Liver (tissue), 9 donors: ENCODE data around the gene CACNA1H. TPM values are rescaled to one million over a fixed set of nuclear protein-coding genes. Genes with fewer than 3 reads are reported as not detected.

Experiments used
- DNase-seq: peaks from one replicate; pipeline ENCODE4 v3.0.0-alpha.2; 2017; ENCODE audit warnings: low spot score
- H3K27ac ChIP-seq, 2 donors: one replicate each; pipeline ENCODE4 v1.7.0; 2013; ENCODE audit warnings: inconsistent platforms in 2 of 2, low read length in 2 of 2, control low read depth in 1 of 2, low read depth in 1 of 2, mild to moderate bottlenecking in 1 of 2
- H3K27me3 ChIP-seq, 4 donors: one replicate each; pipeline versions ENCODE4 v1.6.1 to v1.7.0; 2013; ENCODE audit warnings: low read length in 3 of 4, inconsistent platforms in 1 of 4, mild to moderate bottlenecking in 1 of 4, moderate library complexity in 1 of 4; ENCODE audit not compliant: control insufficient read depth in 4 of 4, insufficient read depth in 4 of 4
- H3K36me3 ChIP-seq, 4 donors: one replicate each; pipeline versions ENCODE4 v1.6.1 to v1.7.0; 2013; ENCODE audit warnings: low read length in 3 of 4, mild to moderate bottlenecking in 3 of 4, low read depth in 1 of 4, moderate library complexity in 1 of 4; ENCODE audit not compliant: control insufficient read depth in 4 of 4, insufficient read depth in 3 of 4
- H3K4me1 ChIP-seq, 4 donors: one replicate each; pipeline versions ENCODE4 v1.6.1 to v1.7.0; 2013; ENCODE audit warnings: low read length in 3 of 4, mild to moderate bottlenecking in 3 of 4, moderate library complexity in 1 of 4; ENCODE audit not compliant: control insufficient read depth in 4 of 4, insufficient read depth in 4 of 4
- H3K4me3 ChIP-seq, 3 donors: one replicate each; pipeline versions ENCODE4 v1.6.1 to v1.7.0; 2013; ENCODE audit warnings: low read length in 3 of 3, control low read depth in 1 of 3, low read depth in 1 of 3, mild to moderate bottlenecking in 1 of 3
- H3K9ac ChIP-seq, 2 donors: one replicate each; pipeline ENCODE4 v1.7.0; 2013; ENCODE audit warnings: low read length in 2 of 2, mild to moderate bottlenecking in 2 of 2, moderate library complexity in 2 of 2, control low read depth in 1 of 2, low read depth in 1 of 2
- H3K9me3 ChIP-seq, 4 donors: one replicate each; pipeline versions ENCODE4 v1.6.1 to v1.7.0; 2013; ENCODE audit warnings: low read length in 3 of 4; ENCODE audit not compliant: control insufficient read depth in 4 of 4
- ATF3 ChIP-seq: IDR thresholded peaks from 2 replicates; pipeline ENCODE4 v1.6.1; 2016; ENCODE audit warnings: antibody characterized with exemption
- EGR1 ChIP-seq, 2 donors: IDR thresholded peaks; 2 replicates each; pipeline ENCODE4 v1.6.1; 2016 to 2018; ENCODE audit warnings: antibody characterized with exemption in 2 of 2, low read depth in 2 of 2
- FOXA1 ChIP-seq: IDR thresholded peaks from 2 replicates; pipeline ENCODE4 v1.6.1; 2016; ENCODE audit warnings: antibody characterized with exemption
- FOXA2 ChIP-seq: IDR thresholded peaks from 2 replicates; pipeline ENCODE4 v1.6.1; 2016; ENCODE audit warnings: antibody characterized with exemption
- GABPA ChIP-seq, 2 donors: IDR thresholded peaks in 1 of 2; conservative IDR thresholded peaks in 1 of 2; 2 replicates each; pipeline ENCODE4 v1.6.1; 2016; ENCODE audit warnings: antibody characterized with exemption in 2 of 2, mild to moderate bottlenecking in 1 of 2, moderate library complexity in 1 of 2
- HNF4A ChIP-seq, 2 donors: conservative IDR thresholded peaks; 2 replicates each; pipeline ENCODE4 v1.6.1; 2016; ENCODE audit warnings: antibody characterized with exemption in 2 of 2, mild to moderate bottlenecking in 2 of 2
- HNF4G ChIP-seq: IDR thresholded peaks from 2 replicates; pipeline ENCODE4 v1.6.1; 2016; ENCODE audit warnings: antibody characterized with exemption
- JUND ChIP-seq, 2 donors: IDR thresholded peaks; 2 replicates each; pipeline ENCODE4 v1.6.1; 2016; ENCODE audit warnings: antibody characterized with exemption in 2 of 2
- MAX ChIP-seq: IDR thresholded peaks from 2 replicates; pipeline ENCODE4 v1.6.1; 2016; ENCODE audit warnings: antibody characterized with exemption
- NR2F2 ChIP-seq: IDR thresholded peaks from 2 replicates; pipeline ENCODE4 v1.6.1; 2016; ENCODE audit warnings: antibody characterized with exemption
- RAD21 ChIP-seq, 2 donors: IDR thresholded peaks; 2 replicates each; pipeline ENCODE4 v1.6.1; 2016; ENCODE audit warnings: antibody characterized with exemption in 2 of 2, mild to moderate bottlenecking in 2 of 2
- REST ChIP-seq: IDR thresholded peaks from 2 replicates; pipeline ENCODE4 v1.6.1; 2016; ENCODE audit warnings: antibody characterized with exemption, mild to moderate bottlenecking
- RXRA ChIP-seq, 2 donors: IDR thresholded peaks; 2 replicates each; pipeline ENCODE4 v1.6.1; 2017 to 2018; ENCODE audit warnings: antibody characterized with exemption in 2 of 2, mild to moderate bottlenecking in 1 of 2
- SP1 ChIP-seq: IDR thresholded peaks from 2 replicates; pipeline ENCODE4 v1.6.1; 2018; ENCODE audit warnings: antibody characterized with exemption, mild to moderate bottlenecking
- TAF1 ChIP-seq: conservative IDR thresholded peaks from 2 replicates; pipeline ENCODE4 v1.6.1; 2016; ENCODE audit warnings: antibody characterized with exemption, mild to moderate bottlenecking
- YY1 ChIP-seq: IDR thresholded peaks from 2 replicates; pipeline ENCODE4 v1.6.1; 2016; ENCODE audit warnings: antibody characterized with exemption, mild to moderate bottlenecking
- WGBS: extraction: QIAGEN DNeasy Blood & Tissue Kit; methylation state at CpG from one replicate; pipeline ENCODE4 v1.1.7; 2013; 5-methylcytosine and 5-hydroxymethylcytosine counted together
- polyA plus RNA-seq, 2 donors: library from polyadenylated mRNA; stranded (reverse) in 1 of 2; unstranded in 1 of 2; fragments of 200-250 nt in 1 of 2; fragments of >200 nt in 1 of 2; fragmentation: Nextera tagmentation in 1 of 2; extraction: Ambion mirVana in 1 of 2; gene quantifications; one replicate each; pipeline versions ENCODE4 v1.2.1 to v1.2.3, GENCODE V29; 2013 to 2015
- total RNA-seq, 2 donors: library from RNA; depleted of rRNA; stranded (reverse); fragments of >200 nt; gene quantifications; one replicate each; pipeline ENCODE4 v1.2.3, GENCODE V29; 2014
- TF ChIP-seq, protein P1 (sequence below): fragments of 150-350 bp; IDR thresholded peaks from 2 replicates; pipeline ENCODE4 v1.5.1; 2017; ENCODE audit warnings: improper control_type of control experiment, low read depth, low read length; ENCODE audit not compliant: missing input control
- TF ChIP-seq, protein P2 (sequence below): IDR thresholded peaks from 2 replicates; pipeline ENCODE4 v1.6.1; 2016; ENCODE audit warnings: antibody characterized with exemption
- donor health status: healthy.
- donor health status: healthy.
- donor health status: healthy.
- donor health status: healthy.
- donor health status: healthy.

CACNA1H gene
- total and polyA plus RNA-seq, 4 donors: 0.21 to 8.5 (median 6.1) TPM

- 88% methylated on average over 19 of the region's 19 CpGs for WGBS
- DNase-seq: no peak
- TF ChIP-seq JUND (IDR thresholded peaks at IDR 0.05): no peak
Observed at GRCh38 chr16:1177053-1177452, 24.1 kb downstream of the CACNA1H start.

DNA sequence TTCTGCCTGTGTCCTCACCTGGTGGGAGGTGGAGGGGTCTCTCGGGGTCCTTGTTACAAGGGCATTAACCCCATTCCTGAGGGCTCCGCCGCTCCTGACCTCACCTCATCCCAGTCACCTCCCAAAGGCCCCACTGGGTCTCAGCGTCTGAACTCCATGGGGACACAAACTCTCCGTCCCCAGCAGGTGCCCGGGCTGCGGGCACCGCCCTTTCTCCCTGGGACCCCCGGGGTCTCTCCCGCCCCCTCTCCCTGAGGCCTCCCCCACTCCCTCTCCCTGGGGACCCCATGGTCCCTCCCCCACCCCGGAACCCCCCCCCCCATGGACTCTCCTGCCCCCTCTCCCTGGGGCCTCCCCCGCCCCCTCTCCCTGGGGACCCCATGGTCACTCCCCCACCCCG, 24.8 kb downstream of the CACNA1H start:
- H3K9ac ChIP-seq: no peak overlapping the region
- H3K36me3 ChIP-seq: no peaks in the 10 kb centered on the region
- TF ChIP-seq TAF1 (no peak), FOXA1 (no peak), NR2F2 (no peak), MAX (no peak), FOXA2 (no peak), HNF4A (conservative IDR thresholded peaks at IDR 0.05) (no peak), RXRA (IDR thresholded peaks at IDR 0.05) (no peak), YY1 (no peak), ATF3 (no peak), RAD21 (IDR thresholded peaks at IDR 0.05) (no peak), REST (no peak), EGR1 (IDR thresholded peaks at IDR 0.05; ENCODE audit: low read depth in 2 of 2) (no peak), JUND (IDR thresholded peaks at IDR 0.05) (no peak), HNF4G (no peak), GABPA (IDR thresholded peaks at IDR 0.05 in 1 of 2, conservative IDR thresholded peaks at IDR 0.05 in 1 of 2) (no peak), SP1 (no peak)
- TF ChIP-seq, protein P1, sequence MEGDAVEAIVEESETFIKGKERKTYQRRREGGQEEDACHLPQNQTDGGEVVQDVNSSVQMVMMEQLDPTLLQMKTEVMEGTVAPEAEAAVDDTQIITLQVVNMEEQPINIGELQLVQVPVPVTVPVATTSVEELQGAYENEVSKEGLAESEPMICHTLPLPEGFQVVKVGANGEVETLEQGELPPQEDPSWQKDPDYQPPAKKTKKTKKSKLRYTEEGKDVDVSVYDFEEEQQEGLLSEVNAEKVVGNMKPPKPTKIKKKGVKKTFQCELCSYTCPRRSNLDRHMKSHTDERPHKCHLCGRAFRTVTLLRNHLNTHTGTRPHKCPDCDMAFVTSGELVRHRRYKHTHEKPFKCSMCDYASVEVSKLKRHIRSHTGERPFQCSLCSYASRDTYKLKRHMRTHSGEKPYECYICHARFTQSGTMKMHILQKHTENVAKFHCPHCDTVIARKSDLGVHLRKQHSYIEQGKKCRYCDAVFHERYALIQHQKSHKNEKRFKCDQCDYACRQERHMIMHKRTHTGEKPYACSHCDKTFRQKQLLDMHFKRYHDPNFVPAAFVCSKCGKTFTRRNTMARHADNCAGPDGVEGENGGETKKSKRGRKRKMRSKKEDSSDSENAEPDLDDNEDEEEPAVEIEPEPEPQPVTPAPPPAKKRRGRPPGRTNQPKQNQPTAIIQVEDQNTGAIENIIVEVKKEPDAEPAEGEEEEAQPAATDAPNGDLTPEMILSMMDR: no peak
- TF ChIP-seq, protein P2, sequence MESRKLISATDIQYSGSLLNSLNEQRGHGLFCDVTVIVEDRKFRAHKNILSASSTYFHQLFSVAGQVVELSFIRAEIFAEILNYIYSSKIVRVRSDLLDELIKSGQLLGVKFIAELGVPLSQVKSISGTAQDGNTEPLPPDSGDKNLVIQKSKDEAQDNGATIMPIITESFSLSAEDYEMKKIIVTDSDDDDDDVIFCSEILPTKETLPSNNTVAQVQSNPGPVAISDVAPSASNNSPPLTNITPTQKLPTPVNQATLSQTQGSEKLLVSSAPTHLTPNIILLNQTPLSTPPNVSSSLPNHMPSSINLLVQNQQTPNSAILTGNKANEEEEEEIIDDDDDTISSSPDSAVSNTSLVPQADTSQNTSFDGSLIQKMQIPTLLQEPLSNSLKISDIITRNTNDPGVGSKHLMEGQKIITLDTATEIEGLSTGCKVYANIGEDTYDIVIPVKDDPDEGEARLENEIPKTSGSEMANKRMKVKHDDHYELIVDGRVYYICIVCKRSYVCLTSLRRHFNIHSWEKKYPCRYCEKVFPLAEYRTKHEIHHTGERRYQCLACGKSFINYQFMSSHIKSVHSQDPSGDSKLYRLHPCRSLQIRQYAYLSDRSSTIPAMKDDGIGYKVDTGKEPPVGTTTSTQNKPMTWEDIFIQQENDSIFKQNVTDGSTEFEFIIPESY: no peak
- no peak overlapping the region for H3K4me3 ChIP-seq
- H3K9me3 ChIP-seq: no peaks in the 10 kb centered on the region
- no peaks in the 10 kb centered on the region for H3K27me3 ChIP-seq
- H3K27ac ChIP-seq: no peak overlapping the region
- peaks cover 11 to 40% (median 27%) of the 10 kb centered on the region in 4 donors for H3K4me1 ChIP-seq
- no peak for DNase-seq
- WGBS: 91% methylated on average over 13 of the region's 13 CpGs

More at GRCh38 chr16:1177053-1177452, 24.1 kb downstream of the CACNA1H start:
- no peak overlapping the region for H3K27ac ChIP-seq
- H3K9ac ChIP-seq: no peak overlapping the region
- no peak overlapping the region for H3K4me3 ChIP-seq
- no peaks in the 10 kb centered on the region for H3K36me3 ChIP-seq
- peaks cover 6 to 33% (median 21%) of the 10 kb centered on the region in 4 donors for H3K4me1 ChIP-seq
- no peaks in the 10 kb centered on the region for H3K9me3 ChIP-seq
- no peaks in the 10 kb centered on the region for H3K27me3 ChIP-seq
